HG03354 (cell line): ENCODE results near the gene HS3ST3B1.

ENCODE experiments used
- ATAC-seq: cut with Tn5 transposase; IDR thresholded peaks from one replicate; pipeline ENCODE4 v1.9.1; 2021; ENCODE audit warnings: mild to moderate bottlenecking; ENCODE audit not compliant: unreplicated experiment, poor library complexity, severe bottlenecking

The HS3ST3B1 gene

GRCh38 chr17:14341866-14342265, 41.0 kb downstream of the HS3ST3B1 start:
- no peak for ATAC-seq

GRCh38 chr17:14346801-14347200, 45.9 kb downstream of the HS3ST3B1 start:
- ATAC-seq: no peak

GRCh38 chr17:14351493-14351892, 50.6 kb downstream of the HS3ST3B1 start:
- peak; percentile 92 for ATAC-seq

- no peak for ATAC-seq
Measured at GRCh38 chr17:14352136-14352535, 51.3 kb downstream of the HS3ST3B1 start.

GRCh38 chr17:14353861-14354474, 53.1 kb downstream of the HS3ST3B1 start:
- no peak for ATAC-seq

- ATAC-seq: no peak
Measured at GRCh38 chr17:14354807-14355206, 53.9 kb downstream of the HS3ST3B1 start.

- no peak for ATAC-seq
Measured at GRCh38 chr17:14355556-14355955, 54.7 kb downstream of the HS3ST3B1 start.

- ATAC-seq: peak; percentile 98
Measured at GRCh38 chr17:14359163-14360020, 58.5 kb downstream of the HS3ST3B1 start.

GRCh38 chr17:14360856-14361255, 60.0 kb downstream of the HS3ST3B1 start:
- ATAC-seq: no peak

GRCh38 chr17:14361470-14361869, 60.6 kb downstream of the HS3ST3B1 start:
- ATAC-seq: no peak

- no peak for ATAC-seq
Measured at GRCh38 chr17:14361945-14362508, 61.1 kb downstream of the HS3ST3B1 start.

GRCh38 chr17:14366199-14366598, 65.3 kb downstream of the HS3ST3B1 start:
- no peak for ATAC-seq

GRCh38 chr17:14372461-14372860, 71.6 kb downstream of the HS3ST3B1 start:
- ATAC-seq: no peak

- ATAC-seq: no peak
Measured at GRCh38 chr17:14372905-14373613, 72.2 kb downstream of the HS3ST3B1 start.

GRCh38 chr17:14373614-14374259, 72.9 kb downstream of the HS3ST3B1 start:
- ATAC-seq: no peak

- no peak for ATAC-seq
Measured at GRCh38 chr17:14374268-14374667, 73.4 kb downstream of the HS3ST3B1 start.

GRCh38 chr17:14376666-14377065, 75.8 kb downstream of the HS3ST3B1 start:
- no peak for ATAC-seq

- no peak for ATAC-seq
Measured at GRCh38 chr17:14381606-14382005, 80.7 kb downstream of the HS3ST3B1 start.

GRCh38 chr17:14387036-14387435, 86.2 kb downstream of the HS3ST3B1 start:
- ATAC-seq: no peak

- ATAC-seq: no peak
Measured at GRCh38 chr17:14389681-14390080, 88.8 kb downstream of the HS3ST3B1 start.
